ENCODE measurements around the gene GASK1A. TPM values are rescaled to one million over a fixed set of nuclear protein-coding genes. Genes with fewer than 3 reads are reported as not detected.

The GASK1A gene
- total and polyA plus RNA-seq, 2 of the 4 experiments (the other 2 are of a cell fraction): 0.18 to 0.19 TPM

DNA sequence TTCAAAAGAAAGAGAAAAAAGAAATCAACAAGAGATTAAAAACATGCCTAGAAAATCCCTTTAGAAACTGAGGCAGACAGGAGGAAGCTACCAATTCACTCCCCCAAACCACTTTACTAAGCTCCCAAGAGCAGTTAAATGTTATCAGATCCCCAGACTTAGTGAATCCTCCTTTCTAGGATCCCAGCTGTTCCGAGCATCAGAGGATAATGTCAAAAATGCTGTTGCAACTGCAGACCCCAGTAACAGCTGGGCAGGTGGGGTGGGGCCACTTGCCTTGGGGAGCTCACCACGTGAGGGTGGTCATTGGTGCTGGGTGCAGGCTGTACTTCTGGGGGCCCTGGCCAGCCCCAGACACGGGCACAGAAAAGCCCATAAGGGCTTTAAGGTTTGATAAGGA, 117.7 kb downstream of the GASK1A start:
- H2BK120ac ChIP-seq (ENCODE audit: low read depth, low read length): no peak overlapping the region
- no peak overlapping the region for H3K27ac ChIP-seq (ENCODE audit: insufficient read depth, low read length)
- DNase-seq (no peak), ATAC-seq (ENCODE audit: low read depth) (no peak)
- no peak overlapping the region for H2AK5ac ChIP-seq (ENCODE audit: low read depth, low read length)
- H2BK5ac ChIP-seq (ENCODE audit: low read depth, low read length, poor library complexity, severe bottlenecking): no peak overlapping the region
- no CpG with 5 or more reads among the region's 3 CpGs for WGBS, 2 experiments (ENCODE audit: extremely low coverage in 2 of 2, insufficient read length in 1 of 2)
- no peak overlapping the region for H2BK20ac ChIP-seq (ENCODE audit: low read depth, low read length)
- H3K27me3 ChIP-seq (ENCODE audit: control insufficient read depth, insufficient read depth, low read length): no peaks in the 10 kb centered on the region
- H3K79me1 ChIP-seq (ENCODE audit: low read depth in 1 of 2, low read length in 2 of 2): no peaks in the 10 kb centered on the region; a peak in 1 of 4 replicates
- H3K9me1 ChIP-seq (ENCODE audit: insufficient read depth, low read length): peaks cover 4% of the 10 kb centered on the region; the same call in 1 of the 2 replicates
- H4K8ac ChIP-seq (ENCODE audit: low read depth in 2 of 2, low read length in 2 of 2): no peak overlapping the region
- no peak overlapping the region for H3K56ac ChIP-seq (ENCODE audit: extremely low read depth, insufficient read depth, low read length)
- no peak overlapping the region for H4K5ac ChIP-seq (ENCODE audit: low read depth, low read length)
- no peak overlapping the region for H3K4me2 ChIP-seq (ENCODE audit: low read depth, low read length)
- no peak overlapping the region for H3K23ac ChIP-seq (ENCODE audit: low read depth, low read length)
- H3K14ac ChIP-seq (replicated peaks; ENCODE audit: low read depth, low read length): no peak overlapping the region
- no peaks in the 10 kb centered on the region for H3K36me3 ChIP-seq (ENCODE audit: control insufficient read depth, insufficient read depth, low read length)
- H3K4ac ChIP-seq (ENCODE audit: low read depth, low read length): no peak overlapping the region
- H2AK9ac ChIP-seq (replicated peaks; ENCODE audit: low read depth, low read length, poor library complexity): no peak overlapping the region
- dilution Hi-C loops (cut with HindIII; ENCODE audit: low sequenced_read_pairs, unreplicated experiment): no loop called here
- no peak overlapping the region for H4K91ac ChIP-seq (ENCODE audit: insufficient read depth, low read depth, low read length)
- H3K18ac ChIP-seq (ENCODE audit: low read depth, low read length): no peak overlapping the region
- TF ChIP-seq MXI1 (IDR thresholded peaks at IDR 0.05; ENCODE audit: borderline replicate concordance, low read depth, low read length) (no peak), MAZ (IDR thresholded peaks at IDR 0.05; ENCODE audit: borderline replicate concordance, low read depth, low read length) (no peak), RCOR1 (IDR thresholded peaks at IDR 0.05; ENCODE audit: insufficient replicate concordance, low read length) (no peak), NFE2L2 (IDR thresholded peaks at IDR 0.05; ENCODE audit: low read depth, low read length) (no peak), CHD1 (IDR thresholded peaks at IDR 0.05; ENCODE audit: low read depth, low read length) (no peak), MAFK (IDR thresholded peaks at IDR 0.05; ENCODE audit: low read depth, low read length) (no peak), RAD21 (IDR thresholded peaks at IDR 0.05; ENCODE audit: low read length) (no peak), CEBPB (IDR thresholded peaks at IDR 0.05; ENCODE audit: low read depth, low read length) (no peak), BHLHE40 (IDR thresholded peaks at IDR 0.05; ENCODE audit: low read depth, low read length) (no peak), CTCF (conservative IDR thresholded peaks at IDR 0.05; ENCODE audit: low read depth, low read length) (no peak), FOS (IDR thresholded peaks at IDR 0.05; ENCODE audit: low read depth, low read length) (no peak), SMC3 (IDR thresholded peaks at IDR 0.05; ENCODE audit: low read depth, low read length) (no peak), RFX5 (IDR thresholded peaks at IDR 0.05; ENCODE audit: low read depth, low read length) (no peak), USF2 (IDR thresholded peaks at IDR 0.05; ENCODE audit: low read depth, low read length) (no peak), POLR2A (IDR thresholded peaks at IDR 0.05; ENCODE audit: low read depth, low read length) (no peak)
- TF ChIP-seq, protein P1, sequence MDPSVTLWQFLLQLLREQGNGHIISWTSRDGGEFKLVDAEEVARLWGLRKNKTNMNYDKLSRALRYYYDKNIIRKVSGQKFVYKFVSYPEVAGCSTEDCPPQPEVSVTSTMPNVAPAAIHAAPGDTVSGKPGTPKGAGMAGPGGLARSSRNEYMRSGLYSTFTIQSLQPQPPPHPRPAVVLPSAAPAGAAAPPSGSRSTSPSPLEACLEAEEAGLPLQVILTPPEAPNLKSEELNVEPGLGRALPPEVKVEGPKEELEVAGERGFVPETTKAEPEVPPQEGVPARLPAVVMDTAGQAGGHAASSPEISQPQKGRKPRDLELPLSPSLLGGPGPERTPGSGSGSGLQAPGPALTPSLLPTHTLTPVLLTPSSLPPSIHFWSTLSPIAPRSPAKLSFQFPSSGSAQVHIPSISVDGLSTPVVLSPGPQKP (IDR thresholded peaks at IDR 0.05; ENCODE audit: borderline replicate concordance, low read depth, low read length): no peak
- BruUV-seq (replicated peaks): no TSS peak
- no peak overlapping the region for H3K9ac ChIP-seq (ENCODE audit: low read depth, low read length)
- no peak overlapping the region for H2BK15ac ChIP-seq (ENCODE audit: low read depth, low read length)
- ChIA-PET CTCF (no interaction called here), POLR2A (ENCODE audit: unreplicated experiment) (no interaction called here)
- in situ Hi-C loops (cut with MboI; ENCODE audit: low sequenced_read_pairs): no loop called here
- H3K4me1 ChIP-seq (ENCODE audit: control insufficient read depth, insufficient read depth, low read length): no peaks in the 10 kb centered on the region
- no peak overlapping the region for H3K4me3 ChIP-seq (ENCODE audit: insufficient read depth, low read depth, low read length)
- no peaks in the 10 kb centered on the region for H3K9me3 ChIP-seq (ENCODE audit: control insufficient read depth, insufficient read depth, low read length)
- intact Hi-C loops (cut with micrococcal nuclease): no loop called here
- H2AFZ ChIP-seq (replicated peaks; ENCODE audit: low read length, poor library complexity): no peak overlapping the region
- no peaks in the 10 kb centered on the region for H4K20me1 ChIP-seq (ENCODE audit: insufficient read depth, low read length)

Measured in IMR-90 (cell line).